GM21576 (cell line): ENCODE results near the gene JAGN1.
"Not testable (repeated sequence)": the region's sequence is repeated elsewhere in the genome, so short reads cannot be mapped to it uniquely, and the experiment has no call there.

ENCODE experiments used
- ATAC-seq: cut with Tn5 transposase; IDR thresholded peaks from one replicate; pipeline ENCODE4 v1.9.1; 2021; ENCODE audit warnings: mild to moderate bottlenecking, moderate library complexity; ENCODE audit not compliant: unreplicated experiment

Gene JAGN1

DNA sequence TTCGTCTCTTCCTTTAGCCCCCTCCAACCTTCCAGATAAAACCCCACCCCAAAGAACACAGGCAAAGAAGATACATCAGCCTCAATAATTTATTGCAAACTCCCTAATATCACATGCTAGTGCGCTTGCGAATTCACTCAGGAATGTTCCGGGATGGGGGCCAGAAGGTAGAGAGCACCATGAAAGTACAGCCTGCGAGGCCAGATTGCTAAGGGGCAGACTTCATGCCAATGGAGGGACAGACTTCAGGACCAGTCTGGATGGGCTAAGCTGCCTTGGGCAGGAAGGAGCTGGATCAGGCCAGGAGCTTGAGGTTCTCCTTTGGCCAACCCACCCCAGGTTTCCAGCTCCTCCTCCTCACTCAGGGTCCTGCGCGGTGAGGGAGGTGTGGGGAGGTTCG is 23.8 kb upstream of the JAGN1 start:
- ATAC-seq = no peak

DNA sequence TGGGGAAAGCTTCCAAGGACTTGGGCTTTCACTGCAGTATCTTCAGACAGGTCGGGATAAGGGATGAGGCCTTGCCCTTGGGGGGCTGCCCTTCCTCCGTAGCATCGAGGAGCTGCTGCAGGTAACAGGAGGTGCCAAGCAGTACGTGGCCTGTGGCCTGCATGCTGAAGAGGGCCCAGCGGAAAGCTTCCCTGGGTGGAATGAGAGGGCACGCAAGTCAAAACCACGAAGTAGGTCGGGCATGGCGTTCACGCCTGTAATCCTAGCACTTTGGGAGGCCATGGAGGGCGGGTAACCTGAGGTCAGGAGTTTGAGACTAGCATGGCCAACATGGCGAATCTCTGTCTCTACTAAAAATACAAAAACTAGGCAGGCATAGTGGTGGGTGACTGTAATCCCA is 23.3 kb upstream of the JAGN1 start:
- ATAC-seq = no peak

DNA sequence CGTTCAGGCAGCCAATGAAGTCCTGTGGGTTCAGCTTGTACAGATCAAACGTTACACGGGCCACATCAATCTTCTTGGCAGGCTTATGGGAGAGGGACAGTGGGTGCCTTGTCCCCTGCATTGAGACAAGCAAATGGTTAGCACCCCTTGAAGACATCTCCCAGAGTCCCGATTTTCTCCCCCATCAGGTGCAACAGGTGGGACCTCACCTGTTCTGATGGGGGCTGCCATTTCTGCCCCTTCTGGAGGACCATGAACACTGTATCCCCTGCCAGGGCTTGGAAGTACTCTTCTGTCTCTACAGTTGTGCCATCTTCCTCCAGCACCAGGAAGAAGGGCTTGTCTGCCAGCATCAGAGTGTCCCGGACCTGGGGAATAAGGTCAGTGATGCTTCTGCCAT is 20.5 kb upstream of the JAGN1 start:
- no peak for ATAC-seq

DNA sequence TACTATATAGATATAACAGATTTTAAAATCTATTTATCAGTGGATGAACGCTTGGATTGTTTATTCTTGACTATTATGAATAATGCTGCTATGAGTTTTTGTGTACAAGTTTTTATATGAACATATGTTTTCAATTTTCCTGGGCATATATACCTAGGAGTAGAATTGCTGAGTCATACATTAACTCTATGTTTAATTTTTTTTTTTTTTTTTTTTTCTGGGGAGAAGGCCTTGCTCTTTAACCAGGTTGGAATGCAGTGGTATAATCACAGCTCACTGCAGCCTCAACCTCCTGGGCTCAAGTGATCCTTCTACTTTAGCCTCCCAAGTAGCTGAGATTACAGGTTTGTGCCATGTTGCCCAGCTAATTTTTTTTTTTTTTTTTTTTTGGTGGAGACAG is 19.4 kb upstream of the JAGN1 start:
- no peak for ATAC-seq

DNA sequence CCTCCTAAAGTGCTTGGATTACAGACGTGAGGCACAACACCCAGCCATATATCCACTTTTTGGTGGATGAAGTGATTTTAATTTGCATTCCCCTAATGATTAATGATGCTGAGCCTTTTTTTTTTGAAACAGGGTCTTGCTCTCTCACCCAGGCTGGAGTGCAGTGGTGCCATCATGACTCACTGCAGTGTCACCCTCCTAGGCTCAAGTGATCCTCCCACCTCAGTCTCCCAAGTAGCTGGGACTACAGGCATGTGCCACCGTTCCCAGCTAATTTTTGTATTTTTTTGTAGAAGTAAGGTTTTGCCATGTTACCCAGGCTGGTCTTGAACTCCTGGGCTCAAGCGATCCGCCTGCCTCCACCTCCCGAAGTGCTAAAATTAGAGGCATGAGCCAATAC is 18.3 kb upstream of the JAGN1 start:
- ATAC-seq = not testable (repeated sequence)

DNA sequence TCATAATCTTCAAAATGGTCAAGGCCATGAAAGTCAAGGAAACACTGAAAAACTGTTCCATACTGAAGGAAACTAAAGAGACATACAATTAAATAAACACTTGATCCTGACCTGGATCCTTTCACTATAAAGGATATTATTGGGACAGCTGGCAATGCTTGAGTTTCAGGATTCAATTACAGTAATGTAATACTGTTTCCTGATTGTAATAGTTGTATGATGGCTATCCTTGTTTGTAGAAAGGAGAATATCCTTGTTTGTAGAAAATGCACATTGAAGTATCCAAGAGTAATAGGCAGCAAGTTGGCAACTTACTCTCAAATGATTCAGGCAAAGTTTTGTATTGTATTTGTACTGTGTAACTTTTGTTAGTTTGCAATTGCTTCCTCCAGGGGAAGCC is 15.0 kb upstream of the JAGN1 start:
- no peak for ATAC-seq

DNA sequence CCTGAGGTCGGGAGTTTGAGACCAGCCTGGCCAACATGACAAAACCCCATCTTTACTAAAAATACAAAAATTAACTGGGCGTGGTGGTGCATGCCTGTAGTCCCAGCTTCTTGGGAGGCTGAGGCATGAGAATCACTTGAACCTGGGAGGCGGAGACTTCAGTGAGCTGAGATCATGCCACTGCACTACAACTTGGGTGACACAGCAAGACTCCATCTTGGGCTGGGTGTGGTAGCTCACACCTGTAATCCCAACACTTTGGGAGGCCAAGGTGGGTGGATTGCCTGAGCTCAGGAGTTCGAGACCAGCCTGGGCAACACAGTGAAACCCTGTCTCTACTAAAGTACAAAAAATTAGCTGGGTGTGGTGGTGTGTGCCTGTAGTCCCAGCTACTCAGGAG is 14.2 kb upstream of the JAGN1 start:
- not testable (repeated sequence) for ATAC-seq

DNA sequence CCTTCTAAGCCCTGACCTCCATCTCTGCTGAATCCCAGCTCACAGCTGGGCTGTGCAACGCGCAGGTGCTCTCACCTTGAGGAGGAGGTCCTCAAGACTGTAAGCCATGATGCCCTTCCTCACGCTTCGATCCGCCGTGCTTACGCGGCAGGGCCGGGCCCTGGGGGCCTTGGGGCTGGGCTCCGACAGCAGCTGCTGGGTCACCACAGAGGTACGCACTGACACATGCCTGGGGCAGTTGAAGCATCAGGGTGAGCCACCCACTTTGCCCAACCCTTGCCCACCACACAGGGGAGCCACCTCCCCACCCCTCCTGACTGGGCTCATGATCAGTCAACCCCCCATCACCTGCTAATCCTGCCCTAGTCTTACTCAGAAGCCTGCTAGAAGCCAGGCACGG is 13.4 kb upstream of the JAGN1 start:
- ATAC-seq = no peak

DNA sequence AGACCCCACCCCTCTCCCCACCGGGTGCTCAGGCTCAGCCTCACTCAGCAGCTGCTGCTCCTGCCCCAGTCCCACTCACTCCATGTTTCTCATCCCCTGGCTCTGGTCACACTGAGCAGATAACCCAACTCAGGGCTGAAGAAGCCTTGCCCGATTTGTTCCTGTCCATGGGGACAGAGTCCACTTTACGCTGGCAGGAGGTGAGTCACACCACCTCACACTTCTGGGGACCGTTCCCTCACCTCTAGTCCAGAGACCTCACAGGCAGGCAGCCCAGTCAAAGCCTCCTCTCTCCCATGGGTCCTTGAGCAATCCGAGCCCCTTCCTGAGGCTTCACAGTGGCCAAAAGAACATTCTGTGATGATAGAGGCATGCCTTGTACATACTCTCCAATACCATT is 11.7 kb upstream of the JAGN1 start:
- ATAC-seq = no peak

DNA sequence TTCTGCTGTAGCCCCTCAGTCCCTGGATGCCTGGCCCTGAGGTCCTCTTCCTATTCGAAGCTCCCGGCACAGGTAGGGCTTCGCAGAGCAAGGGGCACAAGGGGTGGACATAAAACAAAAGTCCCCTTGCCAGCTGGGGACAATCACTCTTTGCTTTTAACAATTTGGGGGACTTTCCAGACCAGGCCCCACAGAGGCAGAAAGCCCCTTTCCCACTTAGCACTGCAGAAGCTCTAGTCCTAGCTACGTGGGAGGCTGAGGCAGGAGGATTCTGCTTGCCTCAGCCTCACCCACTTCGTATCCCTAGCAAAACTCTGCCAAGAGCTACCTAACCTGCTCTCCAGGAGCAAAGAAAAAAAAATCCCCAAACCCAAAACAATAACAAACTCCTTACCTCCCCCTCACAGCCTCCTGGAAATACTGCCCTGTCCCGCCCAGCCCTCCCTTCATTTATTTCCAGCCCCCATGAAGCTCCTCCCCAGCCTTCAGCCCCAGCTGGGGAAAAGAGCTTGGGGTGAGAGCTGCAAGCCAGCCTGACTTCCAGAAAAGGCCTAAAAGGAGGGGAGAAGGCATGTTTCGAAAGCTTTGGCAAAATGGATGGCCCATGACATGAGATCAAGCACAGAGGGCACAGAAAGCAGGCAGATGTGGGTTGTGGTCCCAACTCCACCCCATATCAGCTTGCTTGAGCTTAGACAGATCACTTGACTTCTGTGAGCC is 10.4 kb upstream of the JAGN1 start, which contains the start of gene CIDEC:
Gene CIDEC, minus strand, starts transcription at position 424 of the 720 bp plus-strand sequence. CDS start 1,767 bp downstream, outside the sequence.
- ATAC-seq = no peak

DNA sequence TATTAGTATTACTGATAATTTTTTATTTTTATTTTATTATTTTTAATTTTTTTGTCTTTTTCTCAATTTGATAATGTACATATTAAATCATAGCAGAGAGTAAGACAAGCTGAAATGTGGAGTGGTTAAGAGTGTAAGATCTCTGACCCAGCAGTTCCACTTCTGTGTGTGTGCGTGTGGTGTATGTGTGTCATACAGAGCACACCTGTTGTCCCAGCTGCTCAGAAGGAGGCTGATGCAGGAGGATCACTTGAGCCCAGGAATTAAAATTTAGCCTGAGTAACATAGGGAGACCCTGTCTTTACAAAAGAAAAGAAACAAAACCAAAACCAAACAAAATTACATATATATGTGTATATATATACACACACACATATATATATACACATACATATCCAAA is 9.0 kb upstream of the JAGN1 start:
- no peak for ATAC-seq

DNA sequence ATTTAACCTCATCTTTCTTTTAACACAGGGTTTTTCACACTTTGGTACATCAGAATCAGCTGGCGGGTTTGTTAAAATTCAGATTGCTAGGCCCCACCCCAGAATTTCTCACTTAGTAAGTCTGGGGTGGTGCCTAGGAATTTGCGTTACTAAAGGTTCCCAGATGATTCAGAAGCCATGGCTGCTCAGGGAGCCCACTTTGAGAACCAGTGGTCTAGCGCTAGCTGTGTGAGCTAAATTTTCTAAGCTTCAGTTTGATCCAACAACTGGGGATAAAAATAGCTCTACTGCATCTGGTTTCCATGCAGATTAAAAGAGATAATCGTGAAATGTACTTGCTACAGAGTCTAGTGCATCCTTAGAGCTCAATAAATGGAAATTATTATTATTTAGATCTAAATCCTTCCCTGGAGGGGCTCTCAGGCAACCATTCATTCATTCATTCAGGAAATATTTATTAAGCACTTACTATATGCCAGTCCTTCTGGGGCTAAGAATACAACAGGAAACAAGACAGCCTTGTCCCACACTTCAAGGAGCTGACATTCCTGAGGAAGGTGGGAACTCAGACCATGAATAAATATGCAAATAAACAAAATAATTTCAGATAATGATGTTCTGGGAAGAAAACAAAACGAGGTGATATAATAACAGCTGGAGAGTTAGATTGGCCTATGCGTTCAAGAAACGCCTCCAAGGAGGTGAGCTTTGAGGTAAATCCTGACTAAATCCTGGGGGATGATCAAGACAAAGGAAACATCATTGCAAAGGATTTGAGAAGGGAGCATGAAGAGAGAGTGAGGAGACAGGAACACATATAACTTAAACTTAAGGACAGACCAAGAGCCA is 6.5 kb upstream of the JAGN1 start:
- no peak for ATAC-seq

DNA sequence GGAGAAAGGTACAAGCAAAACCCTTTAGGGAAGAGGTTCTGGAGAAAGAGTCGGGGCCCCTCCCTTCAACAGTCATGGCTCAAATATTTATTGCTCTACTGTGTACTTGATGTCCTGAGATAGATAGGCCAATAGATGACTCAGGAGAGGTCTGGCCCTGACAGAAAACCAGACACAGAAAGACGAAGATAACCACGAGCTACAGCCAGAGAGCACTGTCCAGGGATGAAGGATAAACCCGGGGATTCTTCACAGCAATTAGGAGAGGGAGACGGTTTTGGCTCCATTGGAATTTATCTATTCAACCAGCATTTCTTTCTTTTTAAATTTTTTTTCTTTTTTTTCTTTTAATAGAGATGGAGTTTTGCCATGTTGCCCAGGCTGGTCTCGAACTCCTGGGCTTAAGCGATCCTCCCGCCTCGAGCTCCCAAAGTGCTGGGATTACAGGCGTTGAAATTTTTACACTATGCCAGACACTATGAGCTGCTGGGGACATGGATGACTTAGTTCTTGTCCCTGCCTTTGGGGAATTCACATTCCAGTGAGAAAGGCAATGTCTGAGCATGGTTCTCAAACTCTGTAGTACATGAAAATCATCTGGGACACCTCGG is 5.8 kb upstream of the JAGN1 start:
- ATAC-seq = no peak

DNA sequence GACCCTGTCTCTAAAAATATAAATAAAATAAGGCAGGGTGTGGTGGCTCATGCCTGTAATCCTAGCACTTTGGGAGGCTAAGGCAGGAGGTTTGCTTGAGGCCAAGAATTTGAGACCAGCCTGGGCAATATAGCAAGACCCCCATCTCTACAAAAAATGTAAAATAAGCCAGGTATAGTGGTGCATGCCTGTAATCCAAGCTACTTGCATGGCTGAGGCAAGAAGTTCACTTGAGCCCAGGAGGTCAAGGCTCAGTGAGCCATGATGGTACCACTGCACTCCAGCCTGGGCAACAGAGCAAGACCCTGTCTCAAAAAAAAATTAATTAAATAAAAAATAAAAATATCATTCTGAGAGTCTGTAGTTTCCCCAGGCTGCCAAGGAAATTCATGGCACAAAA is 4.1 kb upstream of the JAGN1 start:
- no peak for ATAC-seq

DNA sequence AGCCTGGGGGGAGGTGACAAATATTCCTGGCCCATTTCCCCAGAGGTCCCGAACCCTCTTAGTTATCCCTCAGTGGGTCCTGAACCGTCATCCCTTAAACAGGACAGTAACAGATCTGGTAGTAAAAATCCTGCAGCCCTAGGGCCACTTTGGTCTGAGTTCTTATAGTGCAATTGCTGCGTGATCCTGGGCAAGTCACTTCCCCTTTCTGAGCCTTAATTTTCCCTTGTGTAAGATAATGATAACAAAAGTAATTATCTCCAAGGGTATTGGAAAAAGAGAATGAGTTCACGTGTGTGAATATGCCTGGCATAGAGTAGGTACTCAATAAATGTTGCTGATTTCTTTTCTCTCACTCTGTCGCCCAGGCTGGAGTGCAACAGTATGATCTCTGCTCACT is 2.9 kb upstream of the JAGN1 start:
- no peak for ATAC-seq

DNA sequence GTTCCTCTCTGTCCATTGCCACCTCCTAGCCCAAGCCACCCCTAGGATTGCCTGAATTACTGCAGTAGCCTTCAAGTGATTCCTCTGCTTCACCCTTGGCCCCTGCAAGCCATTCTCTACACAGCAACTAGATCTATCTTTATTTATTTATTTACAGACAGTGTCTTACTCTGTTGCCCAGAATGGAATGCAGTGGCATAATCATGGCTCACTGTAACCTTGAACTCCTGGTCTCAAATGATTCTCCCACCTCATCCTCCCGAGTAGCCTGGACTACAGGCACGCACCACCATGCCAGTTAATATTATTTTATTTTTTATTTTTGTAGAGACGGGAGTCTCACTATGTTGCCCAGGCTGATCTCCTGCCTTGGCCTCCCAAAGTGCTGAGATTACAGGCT is 1.9 kb upstream of the JAGN1 start:
- ATAC-seq = no peak

DNA sequence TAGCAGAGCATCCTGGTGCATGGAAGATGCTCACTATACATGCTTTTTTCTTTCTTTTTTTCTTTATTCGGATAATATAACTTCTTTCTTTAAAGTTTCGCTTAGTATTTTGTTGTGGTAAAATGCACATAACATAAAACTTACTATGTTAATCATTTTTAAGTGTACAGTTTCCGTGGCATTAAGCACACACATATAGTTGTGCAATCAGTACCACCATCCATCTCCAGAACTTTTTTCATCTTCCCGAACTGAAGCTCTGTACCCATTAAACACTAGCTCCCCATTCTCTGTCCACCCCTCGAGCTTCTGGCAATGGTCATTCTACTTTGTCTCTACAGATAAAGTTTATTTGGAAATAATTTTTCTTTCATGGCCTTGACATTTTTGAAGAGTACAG is 1.0 kb upstream of the JAGN1 start:
- no peak for ATAC-seq

DNA sequence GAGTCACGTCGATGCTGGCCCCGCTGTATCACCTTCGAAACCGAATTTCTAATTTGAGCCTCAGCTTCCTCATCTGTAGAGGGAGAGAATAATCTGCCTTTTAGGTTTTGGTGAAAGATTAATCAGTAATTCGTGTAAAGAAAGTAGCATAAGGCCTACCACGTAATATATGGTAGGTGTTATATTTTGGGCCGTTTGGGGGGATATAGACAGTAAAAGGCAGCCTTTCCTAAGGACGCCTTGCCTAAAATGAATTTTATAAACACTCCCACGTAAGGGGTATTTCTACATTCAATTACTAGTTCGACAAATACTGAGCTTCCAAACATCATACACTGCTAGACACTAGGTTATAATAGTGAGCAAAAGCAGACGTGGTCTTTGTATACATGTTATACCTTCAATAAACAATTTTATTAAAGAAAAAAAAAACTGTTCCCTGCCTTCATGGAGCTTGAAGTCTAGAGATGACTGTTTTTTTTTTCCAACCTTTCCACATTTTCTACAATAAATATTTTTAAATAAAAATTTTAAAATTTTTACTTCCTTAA is 737 bp downstream of the JAGN1 start:
- no peak for ATAC-seq

DNA sequence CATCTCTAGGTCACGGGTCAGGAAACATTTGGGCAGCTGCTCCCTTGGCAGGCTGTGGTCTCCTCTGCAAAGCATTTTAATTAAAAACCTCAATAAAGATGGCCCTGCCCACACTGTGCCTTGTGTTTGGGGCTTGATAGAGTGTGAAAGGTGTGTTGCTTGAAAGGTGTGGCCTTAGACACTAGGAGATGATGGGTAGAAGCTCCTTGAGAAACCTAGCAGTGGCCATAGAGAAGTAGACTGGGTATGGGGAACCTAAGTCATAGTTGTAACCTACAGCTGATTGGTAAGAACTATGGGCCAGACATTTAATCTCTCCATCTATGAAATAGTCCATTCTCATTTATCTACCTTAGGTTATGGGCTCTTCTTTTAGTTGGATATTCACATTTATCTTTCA is 3.3 kb downstream of the JAGN1 start:
- ATAC-seq = no peak

DNA sequence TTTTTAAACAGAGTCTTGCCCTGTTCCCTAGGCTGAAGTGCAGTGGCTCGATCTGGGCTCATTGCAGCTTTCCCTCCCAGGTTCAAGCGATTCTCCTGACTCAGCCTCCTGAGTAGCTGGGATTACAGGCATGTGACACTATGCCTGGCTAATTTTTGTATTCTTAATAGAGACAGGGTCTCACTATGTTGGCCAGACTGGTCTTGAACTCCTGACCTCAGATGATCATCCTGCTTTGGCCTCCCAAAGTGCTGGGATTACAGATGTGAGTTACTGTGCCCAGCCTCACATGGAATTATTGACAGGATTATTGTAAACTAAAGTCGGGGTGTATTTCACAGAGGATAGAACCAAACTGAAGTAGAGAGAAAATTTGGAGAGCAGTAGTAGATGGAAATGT is 5.3 kb downstream of the JAGN1 start:
- ATAC-seq = not testable (repeated sequence)

DNA sequence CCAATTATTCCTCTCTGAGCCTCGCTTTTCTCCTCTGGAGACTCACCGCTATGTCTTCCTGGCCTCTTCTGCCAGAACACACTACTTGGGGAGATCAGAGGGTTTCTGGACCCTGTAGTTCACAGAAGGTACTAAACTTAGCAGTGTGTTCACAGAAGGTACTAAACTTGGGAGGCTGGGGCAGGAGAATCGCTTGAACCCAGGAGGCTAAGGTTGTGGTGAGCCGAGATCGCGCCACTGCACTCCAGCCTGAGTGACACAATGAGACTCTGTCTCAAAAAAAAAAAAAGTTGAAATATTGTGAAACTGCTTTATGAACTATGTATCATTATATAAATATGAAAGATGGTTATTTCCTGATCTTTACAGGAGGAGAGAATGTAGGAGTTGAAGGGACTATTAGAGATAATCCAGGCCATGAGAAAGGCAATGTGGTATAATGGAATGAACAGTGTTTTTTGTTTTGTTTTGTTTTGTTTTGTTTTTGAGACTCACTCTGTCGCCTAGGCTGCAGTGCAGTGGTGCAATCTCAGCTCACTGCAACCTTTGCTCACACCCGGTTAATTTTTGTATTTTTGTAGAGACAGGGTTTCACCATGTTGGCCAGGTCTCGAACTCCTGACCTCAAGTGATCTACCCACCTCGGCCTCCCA is 6.5 kb downstream of the JAGN1 start:
- not testable (repeated sequence) for ATAC-seq
